HuH-7.5 (cell line): ENCODE measurements around the gene GALR3.
"Not testable (repeated sequence)": the region's sequence is repeated elsewhere in the genome, so short reads cannot be mapped to it uniquely, and the experiment has no call there.

ENCODE experiments used
- DNase-seq: peaks from one replicate; pipeline ENCODE4 v3.0.0; 2011; ENCODE audit warnings: low spot score

Gene GALR3, protein sequence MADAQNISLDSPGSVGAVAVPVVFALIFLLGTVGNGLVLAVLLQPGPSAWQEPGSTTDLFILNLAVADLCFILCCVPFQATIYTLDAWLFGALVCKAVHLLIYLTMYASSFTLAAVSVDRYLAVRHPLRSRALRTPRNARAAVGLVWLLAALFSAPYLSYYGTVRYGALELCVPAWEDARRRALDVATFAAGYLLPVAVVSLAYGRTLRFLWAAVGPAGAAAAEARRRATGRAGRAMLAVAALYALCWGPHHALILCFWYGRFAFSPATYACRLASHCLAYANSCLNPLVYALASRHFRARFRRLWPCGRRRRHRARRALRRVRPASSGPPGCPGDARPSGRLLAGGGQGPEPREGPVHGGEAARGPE

GRCh38 chr22:37823134-37823985 is at the start of gene GALR3:
GALR3 (plus strand) TSS chr22:37823382; CDS start chr22:37823407, 25 bp downstream.
- DNase-seq, result no peak

DNA sequence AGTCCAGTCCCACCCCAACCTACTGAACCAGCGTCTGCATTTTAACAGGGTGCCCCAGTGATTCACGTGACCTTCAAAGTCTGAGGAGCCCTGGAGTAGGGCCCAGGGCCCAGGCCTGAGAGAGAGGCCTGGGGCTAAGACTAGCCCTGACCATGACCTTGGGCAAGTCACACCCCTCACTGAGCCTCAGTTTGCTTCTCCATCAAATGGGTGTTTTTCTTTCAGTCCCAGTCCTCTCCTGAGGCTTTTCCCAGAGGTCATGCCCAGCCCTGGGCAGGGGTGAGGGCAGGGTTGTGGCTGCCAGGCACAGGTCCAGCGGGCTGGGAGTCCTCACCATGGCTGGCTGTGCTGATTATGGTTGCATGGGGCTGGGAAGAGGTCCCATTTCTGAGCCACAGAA is 48.5 kb upstream of the GALR3 start:
- no peak for DNase-seq

DNA sequence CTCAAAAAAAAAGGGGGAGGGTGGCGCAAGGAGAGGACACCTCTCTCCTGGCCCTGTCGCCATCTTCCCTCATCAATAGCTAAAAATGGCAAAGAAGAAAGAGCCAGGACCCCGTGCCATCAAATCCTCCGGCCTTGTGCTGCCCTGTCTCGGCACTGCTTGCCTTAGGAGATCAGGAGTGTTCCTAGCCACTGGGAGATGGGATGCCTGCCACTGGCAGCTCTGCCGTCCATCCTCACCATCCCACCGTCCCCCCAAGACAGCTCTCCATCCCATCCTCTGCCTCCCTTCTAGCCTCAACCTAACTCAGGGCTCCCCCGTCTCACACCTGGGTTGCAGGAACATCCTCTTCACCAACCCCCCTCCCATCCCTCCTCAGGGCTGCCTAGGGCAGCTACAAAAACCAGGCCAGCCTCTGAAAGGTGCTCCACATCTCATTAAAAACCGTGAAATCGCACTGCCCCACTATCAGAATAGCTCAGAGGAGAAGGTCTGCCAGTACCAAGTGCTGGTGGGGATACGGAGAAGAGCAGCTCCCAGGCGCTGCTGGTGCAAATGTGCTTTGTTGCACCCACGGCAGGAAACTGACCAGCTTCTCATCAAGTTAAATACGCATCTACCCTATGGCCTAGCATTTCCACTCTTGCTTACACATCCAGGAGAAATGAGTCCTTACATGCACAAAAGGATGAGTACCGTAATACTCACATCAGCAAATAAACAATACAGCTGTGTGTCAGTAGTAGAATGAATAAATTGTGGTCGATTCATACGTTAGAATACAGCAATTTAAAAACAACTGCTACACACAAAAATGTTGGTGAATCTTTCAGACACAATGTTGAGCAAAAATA is 47.2 kb upstream of the GALR3 start:
- DNase-seq, result no peak

- DNase-seq, result no peak
These were observed 46.6 kb upstream of the GALR3 start for GRCh38 chr22:37776639-37777005.

- DNase-seq, result no peak
These were observed 46.0 kb upstream of the GALR3 start for GRCh38 chr22:37777122-37777687.

DNA sequence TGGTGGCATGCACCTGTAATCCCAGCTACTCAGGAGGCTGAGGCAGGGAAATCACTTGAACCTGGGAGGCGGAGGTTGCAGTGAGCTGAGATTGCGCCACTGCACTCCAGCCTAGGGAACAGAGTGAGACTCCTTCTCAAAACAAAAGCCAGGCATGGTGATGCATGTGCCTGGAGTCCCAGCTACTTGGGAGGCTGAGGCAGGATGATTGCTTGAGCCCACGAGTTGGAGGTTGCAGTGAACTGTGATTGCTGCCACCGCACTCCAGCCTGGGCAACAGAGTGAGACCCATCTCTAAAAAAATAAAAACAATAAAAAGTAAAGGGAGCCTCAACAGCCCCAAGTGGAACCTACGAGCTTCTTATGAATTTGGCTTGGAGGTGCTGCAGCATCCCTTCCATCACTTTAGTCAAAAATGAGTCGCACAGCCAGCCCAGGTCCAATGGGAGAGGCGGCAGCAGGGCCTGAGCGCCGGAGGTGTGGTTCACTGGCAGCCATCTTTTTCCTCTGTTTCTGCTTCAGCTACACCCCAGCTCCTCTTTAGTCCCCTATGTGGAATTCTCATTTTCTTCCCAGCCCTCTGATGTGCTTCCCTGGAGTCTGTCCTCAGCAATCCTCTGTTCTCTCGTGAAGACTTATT is 44.7 kb upstream of the GALR3 start:
- DNase-seq, result no peak

DNA sequence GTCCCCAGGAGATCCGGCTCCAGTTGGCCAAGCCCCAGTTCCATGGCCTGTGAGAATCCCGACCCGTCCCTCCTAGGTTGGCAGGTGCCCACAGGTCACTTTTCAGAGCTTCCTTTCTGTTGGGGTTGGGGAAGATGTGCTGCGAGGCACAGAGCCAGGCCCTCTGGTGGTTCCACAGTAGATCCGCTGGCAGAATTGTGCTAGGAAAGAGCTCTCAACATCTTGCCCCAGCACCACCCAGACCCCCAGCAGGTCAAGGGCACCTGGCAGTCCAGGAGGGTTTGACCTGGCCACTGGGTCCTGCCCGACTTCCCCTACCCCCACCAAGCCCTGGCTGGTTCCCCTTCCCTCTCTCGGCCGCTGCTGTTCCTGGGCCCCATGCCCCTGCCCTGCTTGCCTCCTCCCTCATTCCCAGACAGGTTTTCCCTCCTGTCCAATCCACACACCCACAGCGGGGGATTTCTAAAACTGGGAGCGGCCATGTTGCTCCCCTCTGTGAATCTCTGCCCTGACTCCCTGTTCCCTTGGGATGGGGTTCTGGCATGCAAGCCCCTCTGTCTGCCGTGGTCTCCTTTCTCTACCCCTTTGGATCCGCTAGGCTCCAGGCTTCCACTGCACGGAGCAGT is 41.6 kb upstream of the GALR3 start:
- DNase-seq, result no peak

DNA sequence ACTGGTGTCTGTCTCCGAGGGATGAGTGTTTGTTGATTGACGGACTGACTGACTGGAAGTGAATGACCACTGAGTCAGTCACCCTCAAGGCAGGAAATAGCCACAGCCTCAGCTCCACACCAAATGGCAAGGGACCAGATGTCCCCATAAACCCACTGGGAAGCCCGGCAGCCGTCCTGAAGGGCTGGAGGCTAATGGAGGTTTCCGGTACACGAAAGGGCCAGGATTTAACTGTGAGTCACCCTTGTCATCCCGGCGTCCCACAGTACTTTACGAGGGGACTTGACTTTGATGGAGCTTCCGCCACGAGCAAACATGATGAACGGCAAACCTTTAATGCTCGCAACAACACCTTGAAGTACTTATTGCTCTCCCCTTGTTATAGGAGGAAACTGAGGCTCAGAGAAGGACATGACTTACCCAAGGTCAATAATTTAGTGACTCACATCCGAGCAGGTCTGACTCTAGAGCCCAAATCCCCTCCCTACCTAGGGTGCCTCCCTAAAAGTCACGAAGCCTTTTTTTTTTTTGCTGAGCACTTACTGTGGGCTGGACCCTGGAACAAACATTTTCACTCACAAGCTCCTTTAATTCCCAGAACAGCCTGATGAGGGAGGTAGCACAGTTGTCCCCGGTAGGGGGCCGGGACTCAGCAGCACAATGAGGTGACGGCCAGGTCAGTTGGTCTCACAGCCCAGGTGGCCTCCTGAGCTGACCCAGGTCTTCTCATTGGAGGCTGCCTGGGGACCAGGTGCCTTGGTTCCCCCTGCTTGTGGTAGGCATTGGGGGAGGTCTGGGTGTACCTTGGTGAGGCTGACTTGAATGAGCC is 40.6 kb upstream of the GALR3 start:
- DNase-seq, result no peak

- DNase-seq, result no peak
These were observed 38.2 kb upstream of the GALR3 start for GRCh38 chr22:37784829-37785495.

- no peak for DNase-seq
These were observed 32.9 kb upstream of the GALR3 start for GRCh38 chr22:37790234-37790633.

GRCh38 chr22:37792494-37792893 is 30.7 kb upstream of the GALR3 start:
- DNase-seq, result no peak

GRCh38 chr22:37794376-37794775 is 28.8 kb upstream of the GALR3 start:
- no peak for DNase-seq

- no peak for DNase-seq
These were observed 27.1 kb upstream of the GALR3 start for GRCh38 chr22:37796079-37796478.

- not testable (repeated sequence) for DNase-seq
These were observed 25.9 kb upstream of the GALR3 start for GRCh38 chr22:37797259-37797658.

- DNase-seq, result no peak
These were observed 25.2 kb upstream of the GALR3 start for GRCh38 chr22:37797874-37798500.

DNA sequence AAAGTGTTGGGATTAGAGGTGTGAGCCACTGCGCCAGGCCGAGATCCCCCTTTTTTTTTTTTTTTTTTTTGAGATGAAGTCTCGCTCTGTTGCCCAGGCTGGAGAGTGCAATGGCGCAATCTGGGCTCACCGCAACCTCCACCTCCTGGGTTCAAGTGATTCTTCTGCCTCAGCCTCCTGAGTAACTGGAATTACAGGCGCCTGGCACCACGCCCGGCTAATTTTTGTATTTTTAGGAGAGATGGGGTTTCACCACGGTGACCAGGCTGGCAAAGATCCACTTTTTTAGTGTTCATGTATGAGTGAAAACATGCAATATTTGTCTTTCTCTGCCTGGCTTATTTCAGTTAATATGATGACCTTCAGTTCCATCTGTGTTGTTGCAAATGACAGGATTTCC is 23.2 kb upstream of the GALR3 start:
- not testable (repeated sequence) for DNase-seq

- DNase-seq, result no peak
These were observed 21.3 kb upstream of the GALR3 start for GRCh38 chr22:37801946-37802309.

DNA sequence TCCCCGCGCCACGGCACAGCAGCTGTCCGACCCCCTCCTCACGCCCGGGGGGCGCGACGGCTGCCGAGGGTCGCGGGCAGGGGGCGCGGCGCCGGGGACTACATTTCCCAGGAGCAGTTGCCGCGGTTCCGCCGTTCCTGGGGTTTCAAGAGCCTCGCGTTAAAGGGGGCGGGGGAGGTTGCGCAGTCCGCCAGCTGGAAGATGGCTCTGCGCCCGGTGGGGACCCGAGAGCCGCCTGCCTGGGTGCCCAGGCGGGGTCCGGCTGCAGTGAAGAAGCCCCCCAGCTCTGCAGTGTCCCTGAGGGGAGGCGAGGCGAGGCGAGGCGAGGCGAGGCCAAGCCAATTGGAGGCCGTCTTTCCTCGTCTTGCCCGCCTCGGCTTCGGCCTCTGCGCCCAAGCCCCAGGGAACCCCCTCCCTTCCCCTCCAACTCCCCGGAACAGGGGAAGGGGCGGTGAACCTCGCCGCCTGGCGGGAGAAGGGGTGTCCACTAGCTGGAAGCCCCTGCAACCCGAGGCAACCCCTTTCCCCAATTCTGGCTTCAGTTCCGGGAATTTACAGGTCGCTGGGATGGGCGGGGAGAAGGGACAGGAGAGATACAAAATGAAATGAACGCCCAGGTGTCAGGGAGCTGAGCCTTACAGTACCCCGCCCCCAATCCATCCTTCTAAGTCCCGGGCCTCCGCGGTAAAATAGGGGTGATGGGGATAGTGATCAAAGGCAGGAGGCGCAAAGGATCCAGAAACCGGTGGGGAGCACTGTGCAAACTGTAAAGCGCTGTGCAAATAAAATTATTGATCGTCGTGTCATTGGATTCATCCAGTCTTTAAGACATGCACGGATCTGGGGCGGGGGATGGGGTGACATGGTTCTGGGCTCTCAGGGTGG is 20.6 kb upstream of the GALR3 start:
- DNase-seq, result peak; percentile 75
